ENCODE data around the gene CCDC9B.

DNA sequence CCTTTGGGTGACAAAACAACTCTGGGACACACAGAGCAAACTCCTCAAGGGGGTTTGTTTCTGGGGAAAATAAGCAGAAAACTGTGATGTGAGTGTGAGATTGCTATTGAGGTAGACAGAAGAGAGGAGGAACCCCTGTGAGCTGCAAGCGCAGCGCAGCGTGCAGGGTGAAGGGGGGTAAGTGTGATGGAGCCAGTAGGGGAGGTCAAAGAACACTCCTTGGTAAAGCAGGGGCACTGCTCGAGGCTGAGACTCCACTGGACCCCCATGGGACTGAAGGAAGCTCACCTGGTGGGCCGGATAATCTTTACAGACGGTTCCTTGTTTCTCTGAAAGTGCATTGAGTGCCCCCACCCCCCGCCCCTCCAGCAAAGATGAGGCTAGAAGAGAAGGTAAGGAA is 9.7 kb downstream of the CCDC9B start:
- TF ChIP-seq CHD1 (IDR thresholded peaks at IDR 0.05; ENCODE audit: low read depth, low read length) (no peak), SMC3 (IDR thresholded peaks at IDR 0.05; ENCODE audit: low read depth, low read length) (no peak), MAZ (IDR thresholded peaks at IDR 0.05; ENCODE audit: borderline replicate concordance, low read depth, low read length) (no peak), POLR2A (IDR thresholded peaks at IDR 0.05; ENCODE audit: low read depth, low read length) (no peak), BHLHE40 (IDR thresholded peaks at IDR 0.05; ENCODE audit: low read depth, low read length) (no peak)
- TF ChIP-seq, protein P1, sequence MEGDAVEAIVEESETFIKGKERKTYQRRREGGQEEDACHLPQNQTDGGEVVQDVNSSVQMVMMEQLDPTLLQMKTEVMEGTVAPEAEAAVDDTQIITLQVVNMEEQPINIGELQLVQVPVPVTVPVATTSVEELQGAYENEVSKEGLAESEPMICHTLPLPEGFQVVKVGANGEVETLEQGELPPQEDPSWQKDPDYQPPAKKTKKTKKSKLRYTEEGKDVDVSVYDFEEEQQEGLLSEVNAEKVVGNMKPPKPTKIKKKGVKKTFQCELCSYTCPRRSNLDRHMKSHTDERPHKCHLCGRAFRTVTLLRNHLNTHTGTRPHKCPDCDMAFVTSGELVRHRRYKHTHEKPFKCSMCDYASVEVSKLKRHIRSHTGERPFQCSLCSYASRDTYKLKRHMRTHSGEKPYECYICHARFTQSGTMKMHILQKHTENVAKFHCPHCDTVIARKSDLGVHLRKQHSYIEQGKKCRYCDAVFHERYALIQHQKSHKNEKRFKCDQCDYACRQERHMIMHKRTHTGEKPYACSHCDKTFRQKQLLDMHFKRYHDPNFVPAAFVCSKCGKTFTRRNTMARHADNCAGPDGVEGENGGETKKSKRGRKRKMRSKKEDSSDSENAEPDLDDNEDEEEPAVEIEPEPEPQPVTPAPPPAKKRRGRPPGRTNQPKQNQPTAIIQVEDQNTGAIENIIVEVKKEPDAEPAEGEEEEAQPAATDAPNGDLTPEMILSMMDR (conservative IDR thresholded peaks at IDR 0.05; ENCODE audit: low read depth, low read length) = no peak
- TF ChIP-seq, protein P2, sequence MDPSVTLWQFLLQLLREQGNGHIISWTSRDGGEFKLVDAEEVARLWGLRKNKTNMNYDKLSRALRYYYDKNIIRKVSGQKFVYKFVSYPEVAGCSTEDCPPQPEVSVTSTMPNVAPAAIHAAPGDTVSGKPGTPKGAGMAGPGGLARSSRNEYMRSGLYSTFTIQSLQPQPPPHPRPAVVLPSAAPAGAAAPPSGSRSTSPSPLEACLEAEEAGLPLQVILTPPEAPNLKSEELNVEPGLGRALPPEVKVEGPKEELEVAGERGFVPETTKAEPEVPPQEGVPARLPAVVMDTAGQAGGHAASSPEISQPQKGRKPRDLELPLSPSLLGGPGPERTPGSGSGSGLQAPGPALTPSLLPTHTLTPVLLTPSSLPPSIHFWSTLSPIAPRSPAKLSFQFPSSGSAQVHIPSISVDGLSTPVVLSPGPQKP (IDR thresholded peaks at IDR 0.05; ENCODE audit: borderline replicate concordance, low read depth, low read length) = no peak
- TF ChIP-seq, protein P3, sequence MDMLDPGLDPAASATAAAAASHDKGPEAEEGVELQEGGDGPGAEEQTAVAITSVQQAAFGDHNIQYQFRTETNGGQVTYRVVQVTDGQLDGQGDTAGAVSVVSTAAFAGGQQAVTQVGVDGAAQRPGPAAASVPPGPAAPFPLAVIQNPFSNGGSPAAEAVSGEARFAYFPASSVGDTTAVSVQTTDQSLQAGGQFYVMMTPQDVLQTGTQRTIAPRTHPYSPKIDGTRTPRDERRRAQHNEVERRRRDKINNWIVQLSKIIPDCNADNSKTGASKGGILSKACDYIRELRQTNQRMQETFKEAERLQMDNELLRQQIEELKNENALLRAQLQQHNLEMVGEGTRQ (IDR thresholded peaks at IDR 0.05; ENCODE audit: low read depth, low read length) = no peak

Data from IMR-90 (cell line).